GM18508 (cell line): ENCODE measurements around the gene REXO4.
"Not testable (repeated sequence)": the region's sequence is repeated elsewhere in the genome, so short reads cannot be mapped to it uniquely, and the experiment has no call there.

Source experiments
- ATAC-seq: cut with Tn5 transposase; IDR thresholded peaks from one replicate; pipeline ENCODE4 v1.9.1; 2021; ENCODE audit warnings: moderate number of reproducible peaks; ENCODE audit not compliant: insufficient read depth, unreplicated experiment

Gene REXO4

GRCh38 chr9:133451865-133452264 lies 34.1 kb upstream of the REXO4 start:
- ATAC-seq = not testable (repeated sequence)

GRCh38 chr9:133449760-133450159 lies 31.9 kb upstream of the REXO4 start:
- ATAC-seq = no peak

GRCh38 chr9:133448487-133448972 lies 30.7 kb upstream of the REXO4 start:
- ATAC-seq = no peak

- ATAC-seq = no peak
Observed at GRCh38 chr9:133445293-133445969, 27.6 kb upstream of the REXO4 start.

- no peak for ATAC-seq
Observed at GRCh38 chr9:133443982-133444381, 26.2 kb upstream of the REXO4 start.

GRCh38 chr9:133443248-133443647 lies 25.4 kb upstream of the REXO4 start:
- ATAC-seq = no peak

- ATAC-seq = no peak
Observed at GRCh38 chr9:133441571-133441970, 23.8 kb upstream of the REXO4 start.

- no peak for ATAC-seq
Observed at GRCh38 chr9:133440874-133441273, 23.1 kb upstream of the REXO4 start.

- no peak for ATAC-seq
Observed at GRCh38 chr9:133439337-133439736, 21.5 kb upstream of the REXO4 start.

GRCh38 chr9:133437753-133438531 lies 20.1 kb upstream of the REXO4 start:
- no peak for ATAC-seq

- no peak for ATAC-seq
Observed at GRCh38 chr9:133436681-133437080, 18.9 kb upstream of the REXO4 start.

GRCh38 chr9:133433351-133433843 lies 15.6 kb upstream of the REXO4 start:
- no peak for ATAC-seq

- ATAC-seq = no peak
Observed at GRCh38 chr9:133430244-133430643, 12.4 kb upstream of the REXO4 start.

GRCh38 chr9:133429641-133430161 lies 11.9 kb upstream of the REXO4 start:
- no peak for ATAC-seq

- no peak for ATAC-seq
Observed at GRCh38 chr9:133429214-133429613, 11.4 kb upstream of the REXO4 start.

- no peak for ATAC-seq
Observed at GRCh38 chr9:133428617-133429101, 10.8 kb upstream of the REXO4 start.

GRCh38 chr9:133427658-133428348 lies 10.0 kb upstream of the REXO4 start:
- ATAC-seq = no peak

- no peak for ATAC-seq
Observed at GRCh38 chr9:133426011-133426410, 8.2 kb upstream of the REXO4 start.

- no peak for ATAC-seq
Observed at GRCh38 chr9:133425049-133425632, 7.3 kb upstream of the REXO4 start.

GRCh38 chr9:133424187-133424586 lies 6.4 kb upstream of the REXO4 start:
- ATAC-seq = no peak
